Epidermal melanocyte (primary cell): Measurements from ENCODE around the gene STYXL2.

Experiments used
- DNase-seq: peaks from one replicate; pipeline ENCODE4 v3.0.0; 2011; ENCODE audit warnings: low spot score; ENCODE audit not compliant: insufficient read length

The STYXL2 gene

DNA sequence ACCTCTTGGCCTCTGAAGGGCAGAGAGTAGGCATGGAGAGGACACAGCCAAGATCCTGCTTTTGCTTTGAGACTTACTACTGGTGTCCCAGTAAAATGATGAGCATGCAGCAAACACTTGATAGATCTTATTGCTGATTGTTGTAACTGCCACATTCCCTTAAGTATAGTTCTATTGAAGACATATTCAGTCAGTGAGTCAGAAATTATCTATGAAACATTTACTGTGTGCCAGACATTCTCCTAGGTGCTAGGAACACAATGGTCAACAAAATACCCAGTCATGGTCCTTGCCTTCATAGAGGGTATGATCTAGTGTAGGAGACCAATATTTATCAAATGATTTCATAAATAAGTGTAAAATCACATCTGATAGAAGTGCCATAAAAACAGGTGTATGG is 13.6 kb downstream of the STYXL2 start:
- DNase-seq = no peak

DNA sequence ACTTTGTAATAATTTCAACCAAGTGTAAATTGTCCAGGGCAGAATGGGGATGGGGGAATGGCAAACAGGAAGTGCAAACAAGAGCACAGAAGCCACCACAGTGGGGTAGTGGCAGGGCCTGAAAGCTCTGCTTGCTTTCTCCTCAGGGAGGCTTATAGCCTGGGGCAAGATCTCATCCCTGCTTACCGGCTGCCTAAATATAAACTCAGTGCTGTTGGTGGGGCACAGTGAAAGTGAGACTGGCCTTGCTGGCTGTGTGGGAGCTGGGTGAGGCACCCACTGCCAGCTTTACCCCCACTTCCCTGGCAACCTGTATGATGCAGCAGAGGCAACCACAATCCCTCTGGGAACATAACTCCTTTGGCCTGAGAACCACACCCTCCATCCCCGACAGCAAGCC is 15.2 kb downstream of the STYXL2 start:
- DNase-seq = no peak

DNA sequence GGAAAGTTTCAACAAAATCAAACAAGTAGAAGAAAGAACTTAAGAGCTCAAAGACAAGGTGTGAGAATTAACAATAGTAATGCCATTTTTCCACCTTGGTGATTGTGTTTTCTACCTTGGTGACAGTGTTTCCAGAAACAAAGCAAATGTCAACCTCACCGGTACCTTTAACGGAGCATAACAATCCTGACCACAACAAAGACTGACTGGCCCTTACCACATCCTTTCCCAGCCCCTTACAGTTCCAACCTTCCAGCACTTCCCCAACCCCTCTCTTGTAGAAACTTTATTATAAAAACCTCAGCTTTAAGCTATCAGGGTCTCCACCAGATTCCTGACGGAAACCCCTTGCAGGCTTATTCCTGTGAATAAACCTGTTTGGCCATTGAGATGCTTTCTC is 16.7 kb downstream of the STYXL2 start:
- DNase-seq = no peak

DNA sequence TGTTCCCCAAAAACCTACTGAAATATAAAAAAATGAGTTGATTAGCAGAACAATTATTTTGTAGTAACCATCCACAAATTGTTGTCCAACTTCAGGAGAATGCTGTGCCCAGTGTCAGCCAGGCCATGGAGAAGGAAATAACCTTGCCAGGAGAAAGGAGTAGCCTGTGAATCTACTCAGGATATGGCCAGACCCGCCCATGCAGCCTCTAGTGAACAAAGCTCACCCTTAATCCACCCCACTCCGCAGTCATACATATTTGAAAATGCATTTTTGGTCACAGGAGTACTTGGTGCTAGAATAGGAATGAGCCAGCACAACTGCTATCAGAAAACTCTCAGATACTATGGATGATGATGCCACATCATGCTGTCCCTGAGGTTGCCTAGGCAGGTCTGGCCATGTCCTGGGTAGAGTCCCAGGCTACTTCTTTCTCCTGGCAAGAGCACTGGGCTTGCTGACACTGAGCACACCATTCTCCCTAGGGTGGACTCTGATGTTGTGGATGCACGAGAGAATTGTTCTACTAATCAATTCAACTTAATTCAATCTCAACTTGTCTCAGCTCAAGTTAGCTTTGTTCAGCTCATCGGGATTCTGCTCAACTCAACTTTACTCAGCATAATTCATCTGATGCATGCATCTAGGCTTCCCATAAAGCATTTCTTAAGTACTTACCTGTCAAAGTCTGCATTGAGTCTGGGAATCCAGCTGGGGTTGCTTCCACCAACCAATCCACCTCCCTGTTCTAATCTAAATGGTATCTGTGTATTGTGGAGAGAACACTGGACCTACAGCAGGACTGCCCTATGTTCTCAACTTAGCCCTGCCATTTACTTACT is 18.2 kb downstream of the STYXL2 start:
- DNase-seq = no peak

DNA sequence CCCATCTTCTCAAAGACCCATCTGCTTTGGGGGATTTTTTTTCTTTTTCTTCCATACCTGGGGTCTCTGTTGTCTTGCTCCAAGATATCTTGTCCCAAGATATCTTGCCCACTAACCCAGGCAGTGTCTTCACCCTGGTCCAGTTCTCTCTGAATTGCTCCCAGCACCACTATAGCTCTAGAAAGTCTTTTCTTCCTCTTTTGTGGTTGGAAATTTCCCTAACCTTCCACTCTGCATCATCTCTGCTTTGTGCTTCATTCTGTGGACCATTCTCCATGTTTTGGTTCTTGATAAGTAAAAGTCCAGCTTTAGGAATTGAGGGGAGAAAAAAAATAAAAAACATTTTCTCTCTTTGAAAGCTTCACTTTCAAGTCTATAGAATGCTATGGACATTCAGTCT is 20.9 kb downstream of the STYXL2 start:
- DNase-seq = no peak

DNA sequence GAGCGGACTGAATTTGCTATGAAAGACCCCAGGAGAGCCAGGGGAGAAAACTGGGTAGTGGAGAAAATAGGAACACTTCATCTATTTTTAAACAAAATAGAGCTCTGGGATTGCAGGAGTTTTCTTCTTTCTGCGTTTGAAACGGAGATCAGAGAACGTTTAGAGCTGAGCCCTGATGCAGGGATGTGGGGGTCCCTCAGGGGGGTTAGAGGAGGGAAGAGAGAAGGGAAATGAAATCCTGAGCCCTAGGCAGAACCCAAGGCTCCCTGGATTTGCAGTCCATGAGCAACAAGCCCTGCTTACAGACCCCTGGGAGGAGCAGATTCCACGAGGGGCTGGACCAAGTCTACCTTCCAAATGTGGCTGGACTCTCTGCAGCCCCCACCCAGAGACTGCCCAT is 21.8 kb downstream of the STYXL2 start:
- no peak for DNase-seq

DNA sequence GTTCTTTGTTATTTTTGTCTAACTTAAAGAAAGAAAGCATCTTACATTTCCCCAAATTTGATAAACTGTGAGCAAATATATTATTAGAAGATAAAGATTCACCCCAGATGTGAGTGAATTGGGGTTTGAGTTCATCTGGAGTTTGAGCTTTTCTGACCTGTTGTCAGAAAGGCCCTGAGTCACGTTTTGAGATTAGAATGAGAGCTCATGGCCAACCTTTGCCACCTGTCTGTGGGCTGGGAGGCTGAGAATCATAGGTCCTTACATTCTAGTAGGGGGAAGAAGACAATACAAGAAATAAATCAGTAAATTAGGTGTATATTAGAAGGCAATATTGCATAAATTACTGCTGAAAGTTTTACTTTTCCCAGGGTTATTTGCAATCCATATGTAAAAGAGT is 22.3 kb downstream of the STYXL2 start:
- DNase-seq = no peak

DNA sequence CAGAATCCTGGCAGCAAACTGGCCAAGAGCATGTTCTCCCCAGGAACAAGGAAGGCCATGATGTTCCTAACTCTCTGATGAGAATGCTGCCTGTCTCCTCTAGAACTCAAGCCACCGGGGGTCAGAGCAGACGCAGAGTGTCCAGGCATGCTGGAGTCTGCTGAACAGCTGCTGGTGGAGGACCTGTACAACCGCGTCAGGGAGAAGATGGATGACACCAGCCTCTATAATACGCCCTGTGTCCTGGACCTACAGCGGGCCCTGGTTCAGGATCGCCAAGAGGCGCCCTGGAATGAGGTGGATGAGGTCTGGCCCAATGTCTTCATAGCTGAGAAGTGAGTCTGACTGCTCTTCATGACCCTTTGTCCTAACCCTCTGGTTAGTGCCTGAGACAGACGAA is 23.4 kb downstream of the STYXL2 start:
- no peak for DNase-seq

DNA sequence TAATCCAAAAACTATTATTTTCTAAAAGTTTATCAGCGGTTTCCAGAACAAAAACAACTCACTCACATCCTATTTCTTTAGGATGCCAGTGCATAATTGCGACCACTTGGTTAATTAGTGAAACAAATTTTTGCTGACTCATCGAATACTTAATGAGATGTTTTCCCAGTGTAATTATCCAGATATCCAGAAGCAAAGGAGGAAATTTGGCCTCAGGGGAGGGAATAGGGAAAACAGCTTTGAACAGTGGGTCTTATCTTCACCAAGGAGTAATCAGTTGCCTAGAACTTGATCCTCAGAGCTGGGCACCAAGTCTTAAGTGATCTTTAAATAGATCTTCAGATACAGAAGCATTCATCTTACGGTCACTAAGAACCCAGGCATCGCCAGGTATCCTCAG is 24.3 kb downstream of the STYXL2 start:
- no peak for DNase-seq

DNA sequence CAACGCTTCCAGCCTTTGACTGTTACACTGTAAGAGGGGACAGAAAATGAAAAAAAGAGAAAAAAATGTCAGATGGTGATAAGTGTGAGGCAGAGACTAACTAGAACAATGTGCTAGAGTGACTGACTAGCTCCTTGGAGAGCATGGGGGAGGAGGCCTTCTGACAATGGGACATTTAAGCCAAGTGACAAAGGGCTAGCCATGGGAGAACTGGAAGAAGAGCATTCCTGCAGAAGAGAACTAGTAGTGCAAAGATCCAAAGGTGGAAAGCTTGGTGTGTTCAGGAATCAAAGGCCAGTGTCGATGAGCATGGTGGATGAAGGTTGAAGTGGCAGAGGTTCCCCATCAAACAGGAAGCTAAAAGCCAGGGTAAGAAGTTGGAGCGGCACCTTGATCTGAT is 25.8 kb downstream of the STYXL2 start:
- DNase-seq = no peak

DNA sequence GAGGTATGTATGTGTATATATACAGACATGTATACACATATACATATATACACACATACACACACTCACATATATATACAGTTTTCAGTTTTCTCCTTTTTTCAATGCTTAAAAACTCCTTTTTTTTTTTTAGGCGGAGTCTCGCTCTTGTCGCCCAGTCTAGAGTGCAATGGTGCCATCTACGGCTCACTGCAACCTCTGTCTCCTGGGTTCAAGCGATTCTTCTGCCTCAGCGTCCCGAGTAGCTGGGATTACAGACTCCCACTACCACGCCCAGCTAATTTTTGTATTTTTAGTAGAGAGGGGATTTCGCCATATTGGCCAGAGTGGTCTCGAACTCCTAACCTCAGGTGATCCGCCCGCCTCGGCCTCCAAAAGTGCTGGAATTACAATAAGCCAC is 27.0 kb downstream of the STYXL2 start:
- no peak for DNase-seq

DNA sequence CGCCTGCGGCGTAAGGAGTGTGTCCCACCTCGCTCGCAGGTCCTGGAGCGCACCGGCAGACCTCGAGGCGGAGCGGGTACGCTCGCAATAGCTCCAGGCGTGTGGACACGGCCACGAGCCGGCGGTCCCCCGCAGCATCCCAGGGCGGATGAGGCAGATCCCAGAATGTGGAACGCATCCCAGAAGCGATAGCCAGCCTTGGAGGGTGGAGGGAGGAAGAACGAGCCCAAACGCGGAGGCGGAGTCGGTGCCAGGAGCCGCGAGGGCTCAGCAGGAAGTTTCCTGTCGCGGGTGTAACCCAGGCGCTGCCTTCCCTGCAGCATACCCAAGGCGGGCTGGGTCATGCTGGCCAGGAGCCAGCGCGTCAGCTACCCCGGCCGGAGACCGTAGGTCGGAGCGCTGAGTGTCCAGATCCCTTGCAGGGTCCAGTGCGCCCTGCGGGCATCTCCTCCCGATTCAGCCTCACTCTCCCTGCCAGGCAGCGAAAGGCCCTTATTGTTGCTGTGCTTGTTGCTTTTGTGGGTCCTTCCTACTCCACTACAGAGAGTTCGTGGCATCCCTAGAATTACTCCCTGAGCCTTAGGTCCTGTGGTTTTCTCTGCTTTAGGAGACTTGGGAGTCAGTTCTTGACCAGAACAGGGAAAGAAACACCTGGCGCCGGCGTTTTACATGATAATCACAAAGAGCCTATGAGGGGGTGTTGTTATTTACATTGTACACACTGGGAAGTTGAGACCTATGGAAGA is 27.7 kb downstream of the STYXL2 start:
- DNase-seq = peak; percentile 38

DNA sequence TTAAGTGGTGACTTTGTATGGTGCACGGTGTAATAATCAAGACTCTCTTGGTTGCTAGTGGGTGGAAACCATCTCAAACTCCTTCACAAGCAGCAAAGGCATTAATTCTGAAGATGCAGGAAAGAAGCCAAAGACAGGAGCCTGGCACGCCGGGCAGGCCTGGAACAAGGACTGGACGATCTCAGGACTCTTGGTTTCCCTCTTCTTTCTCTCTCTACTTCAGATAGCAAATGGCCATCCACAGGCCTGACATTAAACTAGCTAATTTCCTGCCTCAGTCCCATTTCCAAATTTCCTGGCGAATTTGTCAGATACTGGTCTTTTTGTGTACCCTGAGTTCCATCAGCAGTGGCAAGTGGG is 28.2 kb downstream of the STYXL2 start:
- no peak for DNase-seq

DNA sequence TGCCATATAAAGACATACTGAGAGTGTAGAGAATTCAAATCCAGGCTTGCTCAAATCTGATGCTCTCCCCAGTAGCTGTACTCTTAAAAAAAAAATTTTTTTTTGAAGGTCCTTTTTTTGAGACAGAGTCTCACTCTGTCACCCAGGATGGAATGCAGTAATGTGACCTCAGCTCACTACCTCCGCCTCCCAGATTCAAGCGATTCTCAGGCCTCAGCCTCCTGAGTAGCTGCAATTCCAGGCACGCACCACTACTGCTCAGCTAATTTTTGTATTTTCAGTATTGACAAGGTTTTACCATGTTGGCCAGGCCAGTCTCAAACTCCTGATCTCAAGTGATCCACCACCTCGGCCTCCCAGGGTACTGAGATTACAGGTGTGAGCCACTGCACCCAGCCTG is 28.7 kb downstream of the STYXL2 start:
- DNase-seq = no peak

DNA sequence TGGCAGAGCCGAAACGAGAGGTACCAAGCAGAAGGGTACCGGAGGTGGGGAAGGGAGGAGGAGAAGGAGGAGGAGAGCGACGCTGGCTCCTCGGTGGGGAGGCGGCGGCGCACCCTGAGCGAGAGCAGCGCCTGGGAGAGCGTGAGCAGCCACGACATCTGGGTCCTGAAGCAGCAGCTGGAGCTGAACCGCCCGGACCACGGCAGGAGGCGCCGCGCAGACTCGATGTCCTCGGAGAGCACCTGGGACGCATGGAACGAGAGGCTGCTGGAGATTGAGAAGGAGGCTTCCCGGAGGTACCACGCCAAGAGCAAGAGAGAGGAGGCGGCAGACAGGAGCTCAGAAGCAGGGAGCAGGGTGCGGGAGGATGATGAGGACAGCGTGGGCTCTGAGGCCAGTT is 32.4 kb downstream of the STYXL2 start:
- no peak for DNase-seq

DNA sequence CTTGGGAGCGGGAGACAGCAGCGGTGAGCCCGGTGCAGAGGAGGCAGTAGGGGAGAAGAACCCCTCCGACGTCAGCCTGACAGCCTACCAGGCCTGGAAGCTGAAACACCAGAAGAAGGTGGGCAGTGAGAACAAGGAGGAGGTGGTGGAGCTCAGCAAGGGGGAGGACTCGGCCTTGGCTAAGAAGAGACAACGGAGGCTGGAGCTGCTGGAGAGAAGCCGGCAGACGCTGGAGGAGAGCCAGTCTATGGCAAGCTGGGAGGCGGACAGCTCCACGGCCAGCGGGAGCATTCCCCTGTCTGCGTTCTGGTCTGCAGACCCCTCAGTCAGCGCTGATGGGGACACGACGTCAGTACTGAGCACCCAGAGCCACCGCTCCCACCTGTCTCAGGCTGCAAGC is 32.9 kb downstream of the STYXL2 start:
- DNase-seq = no peak

DNA sequence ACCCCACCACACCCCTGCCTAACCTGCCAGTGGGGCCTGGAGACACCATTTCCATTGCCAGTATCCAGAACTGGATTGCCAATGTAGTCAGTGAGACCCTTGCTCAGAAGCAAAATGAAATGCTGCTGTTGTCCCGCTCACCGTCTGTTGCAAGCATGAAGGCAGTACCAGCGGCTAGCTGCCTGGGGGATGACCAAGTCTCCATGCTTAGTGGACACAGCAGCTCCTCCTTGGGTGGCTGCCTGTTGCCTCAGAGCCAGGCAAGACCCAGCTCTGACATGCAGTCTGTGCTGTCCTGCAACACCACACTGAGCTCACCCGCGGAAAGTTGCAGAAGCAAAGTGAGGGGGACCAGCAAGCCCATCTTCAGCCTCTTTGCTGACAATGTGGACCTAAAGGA is 33.4 kb downstream of the STYXL2 start:
- no peak for DNase-seq

DNA sequence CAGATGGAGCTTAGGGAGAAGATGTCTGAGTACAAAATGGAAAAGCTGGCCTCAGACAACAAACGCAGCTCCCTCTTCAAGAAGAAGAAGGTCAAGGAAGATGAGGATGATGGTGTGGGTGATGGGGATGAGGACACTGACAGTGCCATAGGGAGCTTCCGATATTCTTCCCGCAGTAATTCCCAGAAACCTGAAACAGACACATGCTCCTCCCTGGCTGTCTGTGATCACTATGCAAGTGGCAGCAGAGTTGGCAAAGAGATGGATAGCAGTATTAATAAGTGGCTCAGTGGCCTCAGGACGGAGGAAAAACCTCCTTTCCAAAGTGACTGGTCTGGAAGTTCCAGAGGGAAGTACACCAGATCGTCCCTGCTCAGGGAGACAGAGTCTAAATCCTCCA is 33.8 kb downstream of the STYXL2 start:
- DNase-seq = no peak

DNA sequence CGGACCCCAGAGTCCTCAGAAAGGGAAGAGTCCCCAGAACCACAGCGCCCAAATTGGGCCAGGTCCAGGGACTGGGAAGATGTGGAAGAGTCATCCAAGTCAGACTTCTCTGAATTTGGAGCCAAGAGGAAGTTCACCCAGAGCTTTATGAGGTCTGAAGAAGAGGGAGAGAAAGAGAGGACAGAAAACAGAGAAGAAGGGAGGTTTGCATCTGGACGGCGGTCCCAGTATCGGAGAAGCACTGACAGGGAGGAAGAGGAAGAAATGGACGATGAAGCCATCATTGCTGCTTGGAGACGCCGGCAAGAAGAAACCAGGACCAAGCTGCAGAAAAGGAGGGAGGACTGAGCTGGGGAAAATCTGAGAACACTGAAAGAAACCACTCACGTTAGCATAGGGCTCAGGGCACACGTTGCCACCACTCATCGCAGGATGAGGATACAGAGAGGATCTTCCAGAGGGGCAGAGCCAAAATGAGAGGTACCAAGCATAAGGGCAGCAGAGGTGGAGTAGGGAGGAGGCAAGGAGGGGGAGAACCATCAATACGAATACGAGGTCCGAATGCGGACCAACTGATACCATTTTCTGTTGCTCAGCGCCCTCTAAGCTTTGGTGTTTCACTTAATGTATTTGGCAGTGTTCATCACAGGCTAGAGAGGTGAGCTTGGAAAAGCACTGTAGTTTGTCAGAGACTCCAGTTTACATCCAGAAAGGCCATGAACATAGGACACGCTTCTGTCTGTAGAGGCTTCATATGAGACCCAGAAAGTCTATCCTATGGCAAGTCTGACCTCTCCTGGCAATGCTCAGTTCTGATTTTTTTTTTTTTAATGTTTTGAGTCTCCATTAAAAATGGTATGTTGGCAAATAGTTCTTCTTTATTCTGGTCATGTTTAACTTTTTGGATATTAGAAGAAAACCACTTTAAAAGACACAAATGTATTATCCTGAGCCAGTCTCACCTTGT is 34.7 kb downstream of the STYXL2 start:
- no peak for DNase-seq

DNA sequence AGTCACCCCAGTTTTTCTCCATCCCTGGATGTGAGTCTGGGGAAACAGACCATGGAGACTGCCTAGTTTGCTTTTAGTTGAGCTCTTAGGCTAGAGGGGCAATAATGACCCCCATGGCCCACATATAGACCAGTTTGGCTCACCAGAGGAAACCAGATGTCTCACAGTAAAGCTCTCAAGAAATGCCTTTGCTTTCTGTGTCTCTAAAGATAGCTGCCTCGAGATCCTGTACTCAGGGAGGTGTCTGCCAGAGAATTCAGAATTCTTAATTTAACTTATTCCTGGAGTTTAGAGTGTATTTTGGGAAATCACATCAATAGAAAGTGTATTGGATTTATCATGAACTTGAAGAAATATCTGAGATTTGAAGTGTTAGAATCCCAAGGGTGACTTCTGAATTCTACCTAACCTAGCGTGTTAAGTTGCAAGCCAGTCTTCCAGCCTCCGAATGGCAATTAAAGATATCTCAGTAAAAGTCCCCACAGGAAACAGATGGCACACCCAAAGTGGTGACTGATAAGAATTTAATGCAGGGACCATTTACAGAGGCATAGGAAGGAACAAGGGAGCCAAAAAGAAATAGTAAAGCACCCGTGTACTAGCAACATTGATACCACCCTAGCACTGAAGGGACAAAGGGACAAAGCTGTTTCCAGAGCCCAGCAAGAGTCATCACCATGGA is 37.1 kb downstream of the STYXL2 start:
- no peak for DNase-seq

DNA sequence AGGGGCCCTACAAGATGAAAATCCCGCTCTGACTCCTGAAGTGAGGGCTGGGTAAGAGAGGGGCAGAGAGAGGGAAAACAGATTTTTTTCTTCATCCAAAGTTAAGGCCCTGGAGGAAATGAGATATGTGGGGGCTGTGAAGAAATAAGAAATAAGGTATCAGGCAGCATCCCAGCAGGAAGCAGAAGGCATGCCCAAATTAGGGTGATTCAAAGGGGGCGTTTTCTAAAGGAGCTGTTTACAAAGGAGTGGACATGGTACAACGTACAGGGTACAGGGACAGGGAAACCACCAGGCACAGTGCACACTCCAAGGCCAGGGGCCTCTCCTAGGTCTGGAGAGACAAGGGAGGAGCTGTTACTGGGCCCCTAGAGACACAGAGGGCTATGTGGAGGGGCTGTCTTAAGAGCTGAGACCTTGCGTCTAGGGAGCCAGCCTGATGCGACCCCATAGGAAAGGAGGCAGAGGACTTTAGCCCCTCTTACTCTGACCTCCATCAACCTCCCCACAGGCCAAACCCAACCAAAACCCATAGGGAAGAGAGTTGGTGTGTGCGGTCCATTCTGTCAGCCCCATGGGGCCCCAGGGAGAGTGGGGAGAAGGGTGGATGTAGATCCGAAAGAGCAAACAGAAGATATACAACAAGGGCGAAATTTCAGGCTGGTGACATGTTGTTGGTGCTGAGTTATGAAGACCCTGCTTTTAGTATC is 38.6 kb downstream of the STYXL2 start:
- DNase-seq = no peak
